Embryonic facial prominence (tissue), 1 donor: ENCODE measurements around the gene H6PD.
"Not testable (repeated sequence)": the region's sequence is repeated elsewhere in the genome, so short reads cannot be mapped to it uniquely, and the experiment has no call there.

Source experiments
- DNase-seq: peaks from one replicate; pipeline ENCODE4 v3.0.0-alpha.2; 2016; ENCODE audit errors: extremely low spot score

The H6PD gene

DNA sequence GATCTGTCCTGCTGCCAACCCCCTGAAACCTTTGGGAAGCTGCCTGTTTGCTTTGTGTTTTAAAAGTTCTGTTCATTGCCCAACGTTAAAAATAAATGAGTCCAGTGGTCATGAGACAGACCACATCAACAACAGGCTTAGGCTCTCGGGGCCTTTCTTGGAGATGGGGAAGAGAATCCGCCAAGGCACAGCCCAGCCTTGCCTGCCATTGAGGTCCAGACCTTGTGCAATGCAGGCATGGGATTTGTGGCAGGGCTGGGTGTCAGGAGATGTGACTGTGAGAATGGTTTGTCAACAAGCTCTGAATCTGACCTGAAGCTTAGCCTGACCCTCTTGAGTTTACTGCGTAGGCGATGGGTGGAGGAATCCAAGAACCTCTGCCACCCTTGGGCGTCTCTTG, 62.3 kb downstream of the H6PD start:
- DNase-seq, result no peak

DNA sequence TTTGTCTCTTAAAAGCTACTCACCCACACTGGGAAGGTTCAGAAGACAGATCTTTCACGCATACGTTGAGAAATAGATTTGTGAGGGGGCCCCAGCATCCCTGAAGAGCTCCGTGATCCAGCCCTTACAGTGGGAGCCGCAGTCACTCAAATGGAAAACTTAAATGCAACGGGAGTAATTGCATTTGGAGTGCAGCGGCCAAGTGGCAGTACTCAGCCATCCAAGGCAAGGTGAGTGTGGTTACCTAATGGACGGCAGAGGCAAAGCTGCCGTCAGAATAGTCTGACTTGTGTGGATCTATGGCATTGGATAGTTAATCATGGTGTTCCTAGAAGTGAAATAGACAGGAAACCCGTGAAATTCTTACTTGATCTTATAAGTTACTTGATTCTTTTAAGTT, 63.3 kb downstream of the H6PD start:
- DNase-seq, result no peak

GRCh38 chr1:9298282-9298681, 63.7 kb downstream of the H6PD start:
- DNase-seq, result no peak

- DNase-seq, result not testable (repeated sequence)
Measured at GRCh38 chr1:9299571-9300541, 65.3 kb downstream of the H6PD start.

DNA sequence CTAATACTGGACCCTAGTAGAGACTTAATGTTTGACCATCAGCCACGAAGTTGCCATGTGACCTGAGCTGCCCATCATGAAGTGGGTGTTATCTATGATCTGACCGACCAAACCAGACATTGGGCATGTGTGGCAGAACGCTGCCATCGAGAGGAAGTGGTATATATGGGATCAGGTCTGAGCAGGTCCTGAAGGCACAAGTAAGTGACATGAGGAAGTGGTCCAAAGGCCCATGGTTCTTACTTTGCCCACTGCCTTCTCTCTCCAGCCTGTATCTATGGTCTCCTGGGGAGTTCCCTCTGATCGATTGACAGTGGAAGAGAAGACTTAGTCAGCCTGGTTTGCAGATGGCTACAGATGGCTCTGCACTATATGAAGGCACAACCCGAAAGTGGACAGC, 66.0 kb downstream of the H6PD start:
- DNase-seq, result no peak

DNA sequence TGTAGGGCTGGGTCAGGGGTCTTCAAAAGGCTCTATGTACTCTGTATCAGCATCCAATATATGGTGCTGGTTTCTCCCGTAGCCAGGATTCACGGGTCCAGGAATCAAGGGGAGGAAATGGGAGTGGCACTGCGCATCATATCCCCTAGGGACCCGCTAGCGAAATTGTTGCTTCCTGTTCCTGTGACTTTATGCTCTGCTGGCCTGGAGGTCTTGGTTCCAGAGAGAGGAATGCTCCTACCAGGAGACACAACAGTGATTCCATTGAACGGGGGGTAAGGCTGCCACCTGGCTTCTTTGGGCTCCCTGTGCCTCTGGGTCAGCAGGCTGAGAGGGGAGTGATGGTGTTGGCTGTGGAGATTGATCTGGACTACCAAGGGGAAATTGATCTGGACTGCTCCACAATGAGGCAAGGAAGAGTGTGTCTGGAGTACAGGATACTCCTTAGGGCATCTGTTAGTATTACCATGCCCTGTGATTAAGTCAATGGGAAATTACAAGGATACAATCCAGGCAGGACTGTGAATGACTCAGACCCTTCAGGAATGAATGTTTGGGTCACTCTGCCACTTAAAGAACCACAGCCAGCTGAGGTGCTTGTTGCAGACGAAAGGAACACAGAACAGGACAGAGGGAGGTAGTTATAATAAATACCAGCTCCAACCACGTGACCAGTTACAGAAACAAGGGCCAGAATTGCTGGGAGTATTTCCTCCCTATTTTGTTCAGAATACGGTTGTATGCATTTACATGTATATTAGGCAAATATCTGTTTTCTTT, 68.4 kb downstream of the H6PD start:
- no peak for DNase-seq

- DNase-seq, result no peak
Measured at GRCh38 chr1:9303916-9304315, 69.3 kb downstream of the H6PD start.

GRCh38 chr1:9305216-9305615, 70.6 kb downstream of the H6PD start:
- no peak for DNase-seq

GRCh38 chr1:9306006-9306405, 71.4 kb downstream of the H6PD start:
- DNase-seq, result no peak

GRCh38 chr1:9307303-9307702, 72.7 kb downstream of the H6PD start:
- DNase-seq, result no peak

- DNase-seq, result no peak
Measured at GRCh38 chr1:9308236-9308785, 73.7 kb downstream of the H6PD start.

GRCh38 chr1:9309080-9309479, 74.5 kb downstream of the H6PD start:
- DNase-seq, result no peak

- no peak for DNase-seq
Measured at GRCh38 chr1:9309991-9310390, 75.4 kb downstream of the H6PD start.

DNA sequence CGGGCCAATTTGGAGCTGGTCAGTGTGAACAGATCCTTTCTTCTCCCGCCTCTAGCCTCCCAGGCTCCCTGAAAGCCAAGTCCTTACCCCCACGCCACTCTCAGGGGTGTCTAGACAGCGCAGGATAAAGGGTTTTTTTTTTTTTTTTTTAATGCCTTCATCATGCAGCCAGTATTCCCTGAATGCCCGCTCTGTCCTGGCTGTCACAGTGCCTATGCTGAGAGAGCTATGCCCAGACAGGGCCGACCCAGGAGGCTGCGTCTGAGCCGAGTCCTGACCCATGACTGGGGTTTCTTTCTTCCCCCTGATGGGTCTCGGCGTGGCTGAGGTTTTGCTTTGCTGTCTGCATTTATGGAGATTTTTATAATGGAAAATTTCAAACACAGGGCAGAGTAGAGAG, 76.5 kb downstream of the H6PD start:
- no peak for DNase-seq

DNA sequence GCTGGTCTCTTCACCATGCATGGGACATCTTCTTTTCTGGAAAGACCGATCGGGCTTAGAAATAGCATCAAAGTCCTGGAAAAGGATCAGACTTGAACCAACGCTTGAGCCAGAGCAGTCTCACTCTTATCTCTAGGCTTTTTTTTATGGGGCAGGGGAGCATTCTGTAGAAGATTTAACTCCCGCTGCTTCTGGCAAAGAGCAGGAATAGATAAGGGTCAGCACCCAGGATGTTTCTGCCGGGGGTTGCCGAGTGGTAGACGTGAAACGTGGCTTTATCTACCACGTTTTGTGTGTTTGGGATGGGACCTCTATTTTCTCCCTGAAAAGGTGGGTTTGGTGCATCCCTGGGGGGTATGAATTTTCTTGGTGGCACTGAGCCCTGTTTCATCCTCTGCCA, 76.9 kb downstream of the H6PD start:
- no peak for DNase-seq

- DNase-seq, result no peak
Measured at GRCh38 chr1:9312168-9312720, 77.7 kb downstream of the H6PD start.

DNA sequence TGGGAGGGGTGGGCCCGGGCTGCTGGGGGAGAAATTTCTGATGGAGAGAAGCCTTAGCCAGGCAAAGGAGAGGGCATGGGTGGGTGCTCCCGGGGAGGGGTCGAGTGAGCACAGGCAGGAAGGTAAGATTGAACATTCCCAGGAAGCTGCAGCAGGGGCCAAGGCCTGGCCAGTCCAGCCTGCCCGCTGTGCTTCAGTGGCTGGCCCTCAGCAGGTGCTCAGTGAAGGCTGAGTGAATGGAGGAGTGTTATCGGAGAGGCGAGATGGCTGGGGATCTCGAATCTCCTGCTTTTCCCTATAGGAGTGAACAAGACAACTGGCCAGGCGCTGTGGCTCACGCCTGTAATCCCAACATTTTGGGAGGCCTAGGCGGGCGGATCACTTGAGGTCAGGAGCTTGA, 79.0 kb downstream of the H6PD start:
- DNase-seq, result no peak

DNA sequence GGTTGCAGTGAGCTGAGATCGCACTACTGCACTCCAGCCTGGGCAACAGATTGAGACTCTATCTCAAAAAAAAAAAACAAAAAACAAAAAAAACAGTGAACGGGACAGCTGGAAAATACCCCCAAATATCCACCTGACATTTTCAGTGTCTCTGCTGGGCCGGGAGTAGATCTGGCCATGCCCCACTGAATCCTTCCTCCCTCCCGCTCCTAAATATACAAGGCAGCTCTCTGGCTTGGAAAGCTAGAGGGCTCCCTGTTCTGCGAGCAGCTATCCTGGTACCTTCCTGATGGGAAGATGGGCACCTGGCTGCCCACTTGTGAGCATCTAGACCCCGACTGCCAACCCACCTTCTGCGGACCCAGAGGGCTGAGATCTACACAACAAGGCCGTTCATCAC, 79.5 kb downstream of the H6PD start:
- no peak for DNase-seq

GRCh38 chr1:9314711-9315379, 80.3 kb downstream of the H6PD start:
- no peak for DNase-seq

DNA sequence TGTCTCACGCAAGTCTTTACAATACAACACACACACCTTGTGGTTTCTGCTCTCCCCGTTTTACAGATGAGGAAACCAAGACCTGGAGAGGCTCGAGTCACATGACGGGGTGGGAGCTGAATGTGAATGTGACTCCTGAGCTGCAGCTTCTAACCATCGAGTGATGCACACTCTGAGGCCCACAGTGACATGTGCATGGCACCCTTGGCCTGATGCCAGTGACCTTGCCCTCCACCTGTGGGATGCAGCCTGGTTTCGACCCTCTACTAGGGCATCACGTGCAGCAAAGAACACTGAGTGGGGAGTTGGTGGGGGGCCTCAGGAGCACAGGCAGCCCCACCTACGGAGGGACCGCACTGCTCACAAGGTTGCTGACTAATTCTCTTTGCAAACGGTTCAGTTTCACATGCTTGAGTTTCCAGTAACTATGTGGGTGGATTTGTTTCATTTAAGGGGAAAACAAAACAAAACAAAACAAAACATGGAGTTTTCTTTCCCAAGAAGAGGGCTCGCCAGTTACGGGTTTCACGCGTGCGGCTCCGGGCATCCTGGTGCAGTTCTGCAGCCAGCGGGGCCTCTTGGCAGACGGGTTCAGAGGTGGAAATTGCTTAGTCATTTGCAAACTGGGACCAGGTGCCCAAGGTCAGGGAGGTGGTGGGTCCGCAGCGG, 81.0 kb downstream of the H6PD start:
- no peak for DNase-seq

GRCh38 chr1:9316080-9316444, 81.5 kb downstream of the H6PD start:
- no peak for DNase-seq
